ENCODE data around the gene HDHD3.

- no peak for TF ChIP-seq POLR2A (IDR thresholded peaks at IDR 0.05; ENCODE audit: low read length)
- TF ChIP-seq GATA1 (IDR thresholded peaks at IDR 0.05; ENCODE audit: low read depth, low read length), result no peak
These were observed 13.6 kb upstream of the HDHD3 start for GRCh38 chr9:113390192-113390960.
